Panc1 (cell line): ENCODE measurements around the gene GSTM3.
"Not testable (repeated sequence)": the region's sequence is repeated elsewhere in the genome, so short reads cannot be mapped to it uniquely, and the experiment has no call there.

Experiments
- CTCF ChIP-seq: fragments of 450-650 bp; IDR thresholded peaks from 2 replicates; pipeline ENCODE4 v1.5.1; 2017; ENCODE audit warnings: mild to moderate bottlenecking
- POLR2AphosphoS5 ChIP-seq: IDR thresholded peaks from 2 replicates; pipeline ENCODE4 v1.6.1; 2012; ENCODE audit warnings: mild to moderate bottlenecking, low read depth, low read length, moderate library complexity
- REST ChIP-seq, 2 experiments: IDR thresholded peaks; 2 replicates each; pipeline ENCODE4 v1.6.1; 2011 to 2012; ENCODE audit warnings: low read depth in 2 of 2, control low read depth in 1 of 2, low read length in 1 of 2, mild to moderate bottlenecking in 1 of 2, moderate library complexity in 1 of 2; ENCODE audit not compliant: insufficient read depth in 1 of 2
- SIN3A ChIP-seq: IDR thresholded peaks from 2 replicates; pipeline ENCODE4 v1.6.1; 2012; ENCODE audit warnings: low read depth, mild to moderate bottlenecking, low read length, moderate library complexity, borderline replicate concordance; ENCODE audit not compliant: insufficient read depth
- TCF7L2 ChIP-seq: IDR thresholded peaks from 2 replicates; pipeline ENCODE4 v1.6.1; 2011; ENCODE audit warnings: mild to moderate bottlenecking, low read depth, low read length, inconsistent platforms

GRCh38 chr1:109685399-109685798 lies 55.4 kb downstream of the GSTM3 start:
- not testable (repeated sequence) for TF ChIP-seq SIN3A; CTCF; REST (IDR thresholded peaks at IDR 0.05; ENCODE audit: insufficient read depth in 1 of 2, low read depth in 2 of 2, low read length in 1 of 2); TCF7L2; POLR2AphosphoS5
